HG03097 (cell line): Measurements from ENCODE around the gene ADCY5.

Experiments
- ATAC-seq: cut with Tn5 transposase; IDR thresholded peaks from one replicate; pipeline ENCODE4 v1.9.1; 2021; ENCODE audit not compliant: unreplicated experiment, low FRiP score

The ADCY5 gene

GRCh38 chr3:123331651-123332050 is 117.2 kb downstream of the ADCY5 start:
- ATAC-seq = no peak

- no peak for ATAC-seq
These were observed 117.9 kb downstream of the ADCY5 start for GRCh38 chr3:123331006-123331405.

GRCh38 chr3:123330441-123330991 is 118.4 kb downstream of the ADCY5 start:
- ATAC-seq = no peak

GRCh38 chr3:123329636-123330340 is 119.1 kb downstream of the ADCY5 start:
- ATAC-seq = no peak

- ATAC-seq = no peak
These were observed 119.8 kb downstream of the ADCY5 start for GRCh38 chr3:123328851-123329635.

GRCh38 chr3:123327956-123328850 is 120.7 kb downstream of the ADCY5 start:
- ATAC-seq = no peak

GRCh38 chr3:123327480-123327879 is 121.4 kb downstream of the ADCY5 start:
- ATAC-seq = no peak

- no peak for ATAC-seq
These were observed 122.4 kb downstream of the ADCY5 start for GRCh38 chr3:123326531-123326930.

GRCh38 chr3:123325766-123326256 is 123.1 kb downstream of the ADCY5 start:
- ATAC-seq = no peak

GRCh38 chr3:123324880-123325765 is 123.8 kb downstream of the ADCY5 start:
- ATAC-seq = no peak

- no peak for ATAC-seq
These were observed 125.1 kb downstream of the ADCY5 start for GRCh38 chr3:123323781-123324180.

- no peak for ATAC-seq
These were observed 126.0 kb downstream of the ADCY5 start for GRCh38 chr3:123322866-123323265.

- ATAC-seq = no peak
These were observed 127.1 kb downstream of the ADCY5 start for GRCh38 chr3:123321806-123322205.

GRCh38 chr3:123320221-123320620 is 128.7 kb downstream of the ADCY5 start:
- no peak for ATAC-seq

GRCh38 chr3:123319760-123320159 is 129.1 kb downstream of the ADCY5 start:
- ATAC-seq = no peak

GRCh38 chr3:123318374-123318773 is 130.5 kb downstream of the ADCY5 start:
- ATAC-seq = no peak

- no peak for ATAC-seq
These were observed 131.2 kb downstream of the ADCY5 start for GRCh38 chr3:123317716-123318115.

GRCh38 chr3:123315271-123315595 is 133.7 kb downstream of the ADCY5 start:
- no peak for ATAC-seq

- ATAC-seq = no peak
These were observed 134.3 kb downstream of the ADCY5 start for GRCh38 chr3:123314359-123315270.
